Stimulated activated CD8-positive, alpha-beta memory T cell treated with anti-CD3 and anti-CD28 coated beads, Interleukin-4, amount 100 ng/mL, for 24 hours (primary cell): Measurements from ENCODE around the gene GARIN1A.
"Not testable (repeated sequence)": the region's sequence is repeated elsewhere in the genome, so short reads cannot be mapped to it uniquely, and the experiment has no call there.

ENCODE experiments used
- DNase-seq: peaks from one replicate; pipeline ENCODE4 v3.0.0-alpha.2; 2020; ENCODE audit warnings: low read depth

Gene GARIN1A

DNA sequence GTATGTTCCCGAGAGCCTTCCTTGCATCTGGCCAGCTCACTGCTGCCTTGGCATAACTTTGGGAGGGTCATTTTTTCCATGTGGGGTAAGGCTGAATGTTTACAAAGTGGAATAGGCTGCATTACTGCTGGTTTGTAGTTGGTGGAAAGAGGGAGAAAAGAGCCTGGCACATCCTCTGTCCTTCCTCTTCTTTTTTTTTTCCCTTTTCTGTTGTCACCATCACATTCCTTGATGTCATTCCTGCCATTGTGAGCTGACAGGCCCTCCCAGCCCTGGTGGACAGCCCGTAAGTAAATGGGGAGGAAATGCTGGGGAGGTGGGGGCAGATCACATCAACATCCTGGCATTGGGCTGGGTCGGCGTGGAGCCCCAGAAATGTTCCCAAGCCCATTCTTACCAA lies at the start of gene GARIN1A:
Gene GARIN1A, plus strand, starts transcription at position 301 of the 400 bp plus-strand sequence. CDS start 106 bp downstream, outside the sequence.
- no peak for DNase-seq

DNA sequence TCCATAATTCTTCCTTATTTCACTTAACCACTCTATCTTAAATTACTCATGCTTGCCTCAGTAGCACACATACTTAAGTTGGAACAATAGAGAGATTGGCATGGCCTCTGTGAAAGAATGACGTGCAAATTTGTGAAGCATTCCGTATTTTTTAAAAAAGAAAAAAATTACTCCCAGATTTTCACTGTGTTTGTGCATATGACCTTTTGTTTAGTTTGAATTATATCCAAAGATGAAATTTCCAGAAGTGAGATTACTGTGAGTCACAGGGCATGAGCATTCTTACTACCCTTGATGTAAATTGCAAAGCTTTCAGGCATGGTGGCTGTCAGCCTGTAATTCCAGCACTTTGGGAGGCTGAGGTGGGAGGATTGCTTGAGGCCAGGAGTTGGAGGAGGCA lies 45.0 kb upstream of the GARIN1A start:
- DNase-seq: not testable (repeated sequence)

DNA sequence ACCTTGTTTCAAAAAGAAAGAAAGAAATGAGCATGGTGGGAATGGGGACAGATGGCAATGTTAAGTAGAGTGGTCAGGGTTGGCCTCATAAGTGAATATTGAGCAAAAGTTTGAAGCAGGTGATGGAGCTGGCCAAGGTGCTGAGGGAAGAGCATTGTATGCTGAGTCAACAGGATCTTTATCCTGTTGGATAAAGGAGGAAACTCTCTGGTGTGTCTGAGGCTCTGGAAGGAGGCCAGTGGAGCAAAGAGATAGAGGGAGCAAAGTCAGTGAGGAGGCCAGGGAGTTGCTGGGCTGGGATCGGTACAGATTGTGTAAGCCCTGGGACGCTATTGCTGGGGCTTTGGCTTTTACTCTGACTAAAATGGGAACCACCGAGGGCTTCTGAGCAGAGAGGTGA lies 38.2 kb upstream of the GARIN1A start:
- not testable (repeated sequence) for DNase-seq

DNA sequence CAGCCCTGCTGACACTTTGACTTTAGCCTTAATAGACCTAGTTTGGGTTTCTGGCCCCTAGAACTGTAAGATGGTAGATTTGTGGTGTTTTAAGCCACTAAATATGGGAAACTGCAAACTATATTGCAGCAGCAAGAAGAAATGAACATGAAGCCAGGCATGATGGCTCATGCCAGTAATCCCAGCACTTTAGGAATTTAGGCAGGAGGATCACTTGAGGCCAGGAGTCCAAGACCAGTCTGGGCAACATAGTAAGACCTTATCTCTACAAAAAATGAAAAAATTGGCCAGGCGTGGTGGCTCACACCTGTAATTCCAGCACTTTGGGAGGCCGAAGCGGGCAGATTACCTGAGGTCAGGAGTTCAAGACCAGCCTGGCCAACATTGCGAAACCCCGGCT lies 26.9 kb upstream of the GARIN1A start:
- not testable (repeated sequence) for DNase-seq

DNA sequence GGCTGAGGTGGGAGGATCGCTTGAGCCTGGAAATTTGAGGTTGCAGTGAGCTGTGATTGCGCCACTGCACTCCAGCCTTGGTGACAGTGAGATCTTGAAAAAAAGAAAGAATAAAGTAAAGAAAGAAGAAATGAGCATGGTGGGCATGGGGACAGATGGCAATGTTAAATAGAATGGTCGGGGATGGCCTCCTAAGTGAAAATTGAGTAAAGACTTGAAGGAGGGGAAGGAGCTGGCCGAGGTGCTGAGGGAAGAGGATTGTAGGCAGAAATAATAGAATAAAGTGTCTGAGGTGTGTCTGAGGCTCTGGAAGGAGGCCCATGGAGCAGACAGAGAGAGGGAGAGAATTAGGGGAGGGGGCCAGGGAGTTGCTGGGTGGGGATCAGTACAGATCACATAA lies 26.2 kb upstream of the GARIN1A start:
- DNase-seq: not testable (repeated sequence)

DNA sequence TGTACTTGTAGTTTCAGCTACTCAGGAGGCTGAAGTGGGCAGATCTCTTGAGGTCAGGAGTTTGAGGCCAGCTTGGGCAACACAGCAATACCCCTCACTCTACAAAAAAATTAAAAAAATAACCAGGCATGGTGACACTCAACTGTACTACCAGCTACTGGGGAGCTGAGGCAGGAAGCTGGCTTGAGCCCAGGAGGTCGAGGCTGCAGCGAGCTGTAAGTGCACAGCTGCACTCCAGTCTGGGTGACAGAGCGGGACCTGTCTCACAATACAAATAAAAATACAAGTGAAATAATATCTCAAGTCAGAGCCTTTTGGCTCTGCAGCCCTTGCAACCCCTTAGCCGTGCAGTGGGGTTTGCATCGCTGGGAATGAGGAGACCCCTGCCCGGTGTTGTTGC lies 25.2 kb upstream of the GARIN1A start:
- not testable (repeated sequence) for DNase-seq

DNA sequence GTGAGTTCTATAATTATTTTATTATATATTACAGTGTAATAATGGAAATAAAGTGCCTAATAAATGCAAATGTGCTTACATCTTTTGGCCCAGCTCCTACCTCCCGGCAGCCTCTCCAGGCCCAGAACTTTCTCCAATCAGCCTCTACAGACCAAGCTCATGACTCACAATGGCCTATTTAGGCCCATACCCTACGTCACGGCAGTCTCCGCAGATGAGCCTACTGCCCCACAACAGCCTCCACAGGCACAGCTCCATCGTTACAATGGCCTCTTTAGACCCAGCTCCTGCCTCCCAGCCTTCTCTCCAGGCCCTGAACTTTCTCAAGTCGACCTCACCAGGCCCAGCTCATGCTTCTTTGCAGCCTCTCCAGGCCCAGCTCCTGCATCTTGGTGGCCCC lies 21.0 kb upstream of the GARIN1A start:
- not testable (repeated sequence) for DNase-seq

DNA sequence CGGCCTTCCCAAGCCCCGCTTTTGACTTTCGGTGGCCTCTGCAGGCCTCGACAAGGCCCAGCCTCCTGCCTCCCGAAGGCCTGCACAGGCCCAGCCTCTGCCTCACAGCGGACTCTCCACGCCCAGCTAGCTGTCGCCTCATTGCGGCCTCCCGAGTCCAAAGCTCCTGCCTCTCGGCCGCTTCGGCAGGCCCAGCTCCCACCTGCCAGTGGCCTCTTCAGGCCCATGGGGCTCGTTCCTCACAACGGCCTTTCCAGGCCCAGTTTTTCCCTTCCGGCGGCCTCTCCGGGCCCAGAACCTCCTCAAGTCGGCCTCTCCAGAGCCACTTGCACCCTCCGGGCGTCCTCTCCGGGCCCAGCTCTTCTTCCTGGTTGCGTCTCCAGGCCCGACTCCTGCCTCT lies 19.5 kb upstream of the GARIN1A start:
- not testable (repeated sequence) for DNase-seq

DNA sequence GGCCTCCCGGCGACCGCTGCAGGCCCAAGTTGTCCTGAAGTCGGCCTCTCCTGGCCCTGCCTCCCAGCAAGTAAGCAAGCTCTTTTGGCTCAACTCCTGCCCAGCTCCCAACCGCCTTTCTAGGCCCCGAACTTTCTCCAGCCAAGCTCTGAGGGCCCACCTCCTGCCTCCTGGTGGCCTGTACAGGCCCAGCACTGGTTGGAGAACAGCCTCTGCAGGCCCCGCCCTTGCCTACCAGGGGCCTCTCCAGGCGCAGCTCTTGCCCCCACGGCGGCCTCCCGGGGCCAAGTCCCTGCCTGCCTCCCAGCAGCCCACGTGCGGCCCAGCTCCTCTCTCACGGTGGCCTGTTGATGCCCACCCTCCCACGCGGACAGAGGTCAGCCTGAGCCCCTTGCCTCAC lies 18.9 kb upstream of the GARIN1A start:
- not testable (repeated sequence) for DNase-seq

DNA sequence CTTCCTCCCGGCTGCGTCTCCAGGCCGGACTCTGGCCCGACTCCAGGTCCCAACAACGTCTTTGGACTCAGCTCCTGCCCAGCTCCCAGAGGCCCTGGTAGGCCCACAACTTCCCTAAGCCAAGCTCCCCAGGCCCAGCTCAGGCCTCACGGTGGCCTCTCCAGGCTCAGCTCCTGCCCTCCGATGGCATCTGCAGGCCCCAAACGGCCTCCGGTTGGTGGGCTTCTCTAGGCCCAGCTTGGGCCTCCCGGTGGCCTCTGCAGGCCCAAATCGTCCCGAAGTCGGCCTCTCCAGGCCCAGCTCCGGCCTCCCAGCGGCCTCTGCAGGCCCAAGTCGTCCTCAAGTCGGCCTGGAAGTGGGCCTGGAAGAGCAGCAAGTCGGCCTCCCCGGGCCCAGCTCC lies 18.0 kb upstream of the GARIN1A start:
- not testable (repeated sequence) for DNase-seq

DNA sequence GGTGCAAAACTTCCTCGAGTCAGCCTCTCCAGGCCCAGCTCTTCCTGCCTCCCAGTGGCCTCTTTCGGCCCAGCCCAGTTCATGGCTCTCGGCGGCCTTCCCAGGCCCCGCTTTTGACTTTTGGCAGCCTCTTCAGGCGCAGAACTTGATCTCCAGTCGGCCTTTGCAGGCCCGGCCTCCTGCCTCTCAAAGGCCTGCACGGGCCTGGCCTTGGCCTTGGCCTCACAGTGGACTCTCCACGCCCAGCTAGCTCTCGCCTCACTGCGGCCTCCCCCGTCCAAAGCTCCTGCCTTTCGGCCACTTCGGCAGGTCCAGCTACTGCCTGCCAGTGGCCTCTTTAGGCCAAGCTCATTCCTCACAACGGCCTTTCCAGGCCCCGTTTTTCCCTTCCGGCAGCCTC lies 17.6 kb upstream of the GARIN1A start:
- not testable (repeated sequence) for DNase-seq

DNA sequence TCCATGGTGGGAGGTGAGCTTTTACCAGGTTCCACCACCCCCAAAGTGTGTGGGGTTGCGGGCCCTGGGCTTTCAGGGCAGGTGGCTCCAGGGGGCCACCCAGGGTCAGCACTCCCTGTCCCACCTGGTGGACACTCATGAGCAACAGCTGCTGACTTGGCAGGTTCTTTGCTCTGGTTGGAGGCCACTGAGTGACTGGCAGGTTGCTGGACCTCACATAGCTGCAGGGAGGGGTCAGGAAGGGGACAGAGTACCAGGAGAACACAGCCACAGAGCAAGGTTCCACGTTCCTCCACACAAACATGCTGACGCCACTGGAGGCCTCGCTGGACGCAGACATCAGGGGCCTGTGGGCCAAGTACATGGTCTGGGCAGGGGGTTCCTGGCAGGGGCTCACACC lies 13.7 kb upstream of the GARIN1A start:
- not testable (repeated sequence) for DNase-seq

DNA sequence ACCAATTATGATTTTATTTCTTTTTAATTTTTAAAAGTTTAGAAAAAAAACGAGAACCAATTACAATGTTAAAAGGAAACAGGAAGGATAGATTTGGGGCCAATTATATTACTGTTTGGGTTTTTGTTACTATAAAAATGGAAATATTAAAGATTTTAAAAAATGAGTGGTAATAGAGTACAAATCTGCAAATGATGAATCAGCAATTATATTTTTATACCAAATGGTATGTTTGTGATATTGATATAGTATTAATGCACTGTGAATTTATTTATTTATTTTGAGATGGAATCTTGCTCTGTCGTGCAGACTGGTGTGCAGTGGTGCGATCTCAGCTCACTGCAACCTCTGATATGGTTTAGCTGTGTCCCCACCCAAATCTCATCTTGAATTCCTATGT lies 11.5 kb upstream of the GARIN1A start:
- DNase-seq: no peak

DNA sequence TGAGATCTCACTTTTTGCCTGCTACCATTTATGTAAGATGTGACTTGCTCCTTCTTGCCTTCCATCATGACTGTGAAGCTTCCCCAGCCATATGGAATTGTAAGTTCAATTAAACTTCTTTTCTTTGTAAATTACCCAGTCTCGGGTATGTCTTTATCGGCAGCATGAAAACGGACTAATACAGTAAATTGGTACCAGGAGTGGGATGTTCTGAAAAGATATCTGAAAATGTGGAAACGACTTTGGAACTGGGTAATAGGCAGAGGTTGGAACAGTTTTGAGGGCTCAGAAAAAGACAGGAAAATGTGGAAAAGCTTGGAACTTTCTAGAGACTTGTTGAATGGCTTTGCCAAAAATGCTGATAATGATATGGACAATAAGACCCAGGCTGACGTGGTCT lies 10.6 kb upstream of the GARIN1A start:
- no peak for DNase-seq

DNA sequence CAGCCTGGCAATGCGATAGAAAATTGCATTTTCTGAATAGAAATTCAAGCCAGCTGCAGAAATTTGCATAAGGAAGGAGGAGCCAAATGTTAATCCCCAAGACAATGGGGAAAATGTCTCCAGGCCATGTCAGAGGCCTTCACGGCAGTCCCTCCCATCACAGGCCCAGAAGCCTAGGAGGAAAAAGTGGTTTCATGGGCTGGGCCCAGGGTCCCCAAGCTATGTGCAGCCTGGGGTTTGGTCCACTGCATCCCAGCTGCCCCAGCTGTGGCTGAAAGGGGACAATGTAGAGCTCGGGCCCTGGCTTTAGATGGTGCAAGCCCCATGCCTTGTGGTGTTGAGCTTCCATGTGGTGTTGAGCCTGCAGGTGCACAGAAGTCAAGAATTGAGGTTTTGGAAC lies 10.0 kb upstream of the GARIN1A start:
- no peak for DNase-seq

DNA sequence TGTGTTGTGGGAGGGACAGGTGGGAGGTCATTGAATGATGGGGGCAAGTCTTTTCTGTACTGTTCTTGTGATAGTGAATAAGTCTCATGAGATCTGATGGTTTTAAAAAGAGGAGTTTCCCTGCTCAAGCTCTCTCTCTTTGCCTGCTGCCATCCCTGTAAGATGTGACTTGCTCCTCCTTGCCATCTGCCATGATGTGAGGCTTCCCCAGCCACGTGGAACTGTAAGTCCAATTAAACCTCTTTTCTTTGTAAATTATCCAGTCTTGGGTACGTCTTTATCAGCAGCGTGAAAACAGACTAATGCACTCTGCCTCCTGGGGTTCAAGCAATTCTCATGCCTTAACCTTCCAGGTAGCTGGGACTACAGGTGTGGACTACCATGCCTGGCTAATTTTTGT lies 8.9 kb upstream of the GARIN1A start:
- not testable (repeated sequence) for DNase-seq

DNA sequence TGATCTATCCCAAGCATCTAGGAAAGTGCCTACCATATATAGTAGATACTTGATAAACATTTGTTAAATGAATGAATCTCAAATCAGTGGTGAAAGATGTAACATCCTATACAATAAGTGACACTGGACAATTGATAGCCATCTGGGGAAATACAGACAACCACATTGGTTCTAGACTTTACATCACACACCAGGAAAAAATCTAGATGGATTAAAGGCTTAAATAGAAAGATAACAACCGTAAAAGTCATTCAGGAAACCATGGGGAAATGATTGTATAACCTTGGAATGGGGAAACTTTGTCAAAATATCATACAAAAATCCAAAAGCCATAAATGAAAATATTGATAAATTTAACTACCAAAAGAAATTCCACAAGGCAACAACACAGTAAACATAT lies 7.0 kb upstream of the GARIN1A start:
- DNase-seq: no peak

DNA sequence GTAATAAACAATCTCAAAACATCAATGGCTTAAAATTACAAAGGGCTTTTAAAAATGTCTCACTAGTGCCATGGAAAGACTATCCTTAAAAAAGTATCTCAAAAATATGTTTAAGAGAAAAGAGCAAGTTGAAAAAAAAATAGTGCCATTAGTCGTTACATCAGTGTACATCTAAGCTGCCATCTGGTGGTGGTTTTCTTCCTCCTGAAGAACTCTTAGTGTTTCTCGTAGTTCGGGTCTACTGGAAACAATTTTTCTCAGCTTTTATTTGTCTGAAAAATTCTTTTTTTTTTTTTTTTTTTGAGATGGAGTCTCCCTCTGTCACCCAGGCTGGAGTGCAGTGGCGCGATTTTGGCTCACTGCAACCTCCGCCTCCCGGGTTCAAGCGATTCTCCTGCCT lies 5.9 kb upstream of the GARIN1A start:
- DNase-seq: no peak

DNA sequence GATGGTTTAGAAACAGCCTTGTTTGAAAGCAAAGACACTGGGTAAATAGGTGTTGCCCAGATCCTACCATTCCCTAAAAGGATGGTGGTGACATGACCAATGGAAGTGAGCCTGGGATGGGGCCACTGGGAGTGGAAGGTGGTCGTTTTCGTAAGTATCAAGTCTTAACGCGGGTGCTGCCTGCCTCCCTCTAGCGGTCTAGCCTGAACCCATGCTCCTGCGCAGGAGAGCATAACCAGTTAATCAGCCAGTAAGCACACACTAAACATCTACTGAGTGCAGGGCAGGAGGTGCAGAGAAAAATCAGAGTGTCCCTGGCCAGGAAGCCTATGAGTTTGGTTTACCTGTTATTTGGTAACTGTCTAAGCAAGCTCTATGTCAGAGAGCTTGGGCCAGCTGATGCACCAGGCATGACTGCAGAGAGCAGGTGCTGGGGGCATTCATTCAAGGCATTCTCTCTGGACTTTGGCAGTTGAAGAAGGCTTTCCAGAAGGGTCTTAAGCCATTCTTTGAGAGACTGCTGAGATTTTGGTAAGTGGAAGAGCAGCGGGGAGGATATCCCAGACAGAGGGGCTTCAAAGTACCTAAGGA lies 930 bp downstream of the GARIN1A start:
- no peak for DNase-seq

DNA sequence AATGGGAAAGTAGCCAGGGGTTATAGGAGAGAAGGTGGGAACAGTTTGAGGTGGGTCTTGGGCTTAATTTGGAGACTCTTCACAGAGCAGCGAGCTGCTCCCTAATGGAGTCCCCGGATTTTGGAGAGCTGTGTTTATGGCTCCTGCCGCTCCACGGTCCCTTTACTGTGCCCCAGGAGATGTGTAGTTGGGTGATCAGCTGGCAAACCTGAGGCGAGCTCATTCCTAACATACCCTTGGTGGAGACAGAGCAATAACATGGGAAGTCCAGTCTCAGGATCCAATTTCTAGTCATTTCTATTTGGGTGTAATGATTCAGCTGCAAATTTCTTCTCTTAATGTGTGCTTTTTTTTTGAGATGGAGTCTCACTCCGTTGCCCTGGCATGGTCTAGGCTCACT lies 1.5 kb downstream of the GARIN1A start:
- no peak for DNase-seq

DNA sequence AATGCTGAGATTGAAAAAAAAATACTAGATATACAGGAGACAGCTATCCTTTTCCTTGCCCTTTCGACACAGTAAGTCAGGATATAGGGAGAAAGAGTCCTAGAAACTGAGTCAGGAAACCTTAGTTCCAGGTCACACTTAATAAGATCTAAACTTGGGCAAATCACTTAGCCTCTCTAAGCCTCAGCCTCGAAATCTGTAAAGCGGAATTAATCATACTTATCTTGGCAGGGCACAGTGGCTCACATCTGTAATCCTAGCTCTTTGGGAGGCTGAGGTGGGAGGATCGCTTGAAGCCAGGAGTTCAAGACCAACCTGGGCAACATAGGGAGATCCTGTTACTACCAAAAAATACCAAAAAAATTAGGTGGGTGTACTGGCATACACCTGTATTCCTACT lies 4.6 kb downstream of the GARIN1A start:
- DNase-seq: no peak

DNA sequence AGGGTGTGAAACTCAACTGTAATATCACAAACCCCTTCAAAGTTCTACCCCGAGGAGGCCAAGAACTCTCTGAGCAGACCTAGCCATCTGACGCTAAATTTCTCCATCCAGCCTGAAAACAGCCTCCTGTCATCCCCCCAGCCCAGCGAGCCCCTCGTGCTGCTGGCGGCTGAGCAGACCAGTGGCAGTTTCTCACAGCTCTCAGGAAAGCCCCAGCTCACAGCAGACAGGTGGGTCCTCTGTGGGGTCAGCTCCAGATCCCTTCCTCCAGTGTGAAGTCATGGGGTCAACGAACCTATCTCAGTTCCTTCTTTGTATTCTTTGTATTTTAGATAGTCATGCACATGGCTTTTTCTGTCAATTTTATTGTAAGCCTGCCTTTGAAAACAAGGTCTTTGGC lies 7.8 kb downstream of the GARIN1A start:
- DNase-seq: no peak

DNA sequence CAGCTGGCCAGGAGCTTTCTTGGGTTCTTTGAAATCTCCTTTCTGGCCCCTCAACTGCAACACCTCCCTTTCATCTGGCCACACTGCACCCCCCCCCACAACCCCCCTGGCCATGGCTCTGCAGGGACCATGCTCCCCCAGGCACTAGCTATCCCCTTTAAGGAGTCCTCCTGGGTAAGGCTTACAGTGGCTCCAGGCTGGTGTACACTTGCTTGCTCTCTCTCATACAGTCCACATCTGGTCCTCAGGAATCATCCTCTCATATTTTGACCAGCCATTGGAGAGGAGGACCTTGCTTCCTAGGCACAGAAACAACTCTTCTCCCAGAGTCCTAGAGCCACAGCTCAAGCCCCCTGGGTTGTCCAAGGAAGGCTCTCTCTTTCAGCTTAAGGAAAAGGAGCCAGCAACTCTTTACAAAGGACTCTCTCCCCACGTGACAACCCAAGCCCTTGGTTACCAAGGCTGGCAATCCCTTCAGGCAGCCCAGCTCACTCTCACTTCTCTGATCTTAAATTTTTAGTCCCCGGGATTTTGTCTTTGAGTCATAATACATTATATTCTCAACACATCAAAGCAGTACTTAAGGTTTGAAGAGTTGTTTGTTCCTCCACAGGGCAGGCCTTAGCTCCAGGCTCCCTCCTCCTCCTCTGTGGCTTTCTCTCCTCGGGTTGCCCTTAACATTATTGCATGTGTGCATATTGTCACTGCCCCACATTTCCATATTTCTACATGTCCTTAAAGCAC lies 9.9 kb downstream of the GARIN1A start:
- DNase-seq: no peak

DNA sequence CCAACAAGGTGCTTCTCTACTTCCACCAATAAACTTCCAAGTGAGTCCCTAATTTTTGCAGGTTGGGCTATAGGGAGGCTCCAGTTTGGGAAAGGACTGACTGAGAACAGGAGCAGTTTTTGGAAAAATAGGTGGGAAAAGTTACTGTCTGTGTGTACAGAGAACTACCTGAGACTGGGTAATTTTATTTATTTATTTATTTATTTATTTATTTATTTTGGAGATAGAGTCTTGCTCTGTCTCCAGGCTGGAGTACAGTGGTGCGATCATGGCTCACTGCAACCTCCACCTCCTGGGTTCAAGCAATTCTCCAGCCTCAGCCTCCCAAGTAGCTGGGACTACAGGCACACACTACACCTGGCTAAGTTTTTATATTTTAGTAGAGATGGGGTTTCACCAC lies 11.2 kb downstream of the GARIN1A start:
- not testable (repeated sequence) for DNase-seq
